GM12864 (cell line): Measurements from ENCODE around the gene MOB1A.
"Not testable (repeated sequence)": the region's sequence is repeated elsewhere in the genome, so short reads cannot be mapped to it uniquely, and the experiment has no call there.

Experiments used
- DNase-seq: peaks from one replicate; pipeline ENCODE4 v3.0.0-alpha.2; 2011; ENCODE audit warnings: low read depth
- H3K4me3 ChIP-seq: 2 replicates; pipeline ENCODE4 v1.5.1; 2011; ENCODE audit warnings: mild to moderate bottlenecking, low read depth, low read length, control low read depth
- CTCF ChIP-seq: IDR thresholded peaks from 2 replicates; pipeline ENCODE4 v1.5.1; 2011; ENCODE audit warnings: low read depth, mild to moderate bottlenecking, moderate library complexity, low read length, control low read depth, inconsistent platforms; ENCODE audit errors: missing control alignments

The MOB1A gene

GRCh38 chr2:74188018-74188601 is 9.4 kb upstream of the MOB1A start:
- DNase-seq, result no peak
- no peak overlapping the region for H3K4me3 ChIP-seq
- TF ChIP-seq CTCF, result no peak

GRCh38 chr2:74186706-74187105 is 8.0 kb upstream of the MOB1A start:
- not testable (repeated sequence) for DNase-seq, H3K4me3 ChIP-seq

GRCh38 chr2:74186038-74186437 is 7.4 kb upstream of the MOB1A start:
- no peak for TF ChIP-seq CTCF
- DNase-seq, result peak; percentile 86
- H3K4me3 ChIP-seq, result no peak overlapping the region; the same call in 1 of the 2 replicates

GRCh38 chr2:74183878-74184277 is 5.2 kb upstream of the MOB1A start:
- no peak for TF ChIP-seq CTCF
- DNase-seq, result no peak
- H3K4me3 ChIP-seq, result no peak overlapping the region

- peak overlapping the region; percentile 17; the same call in 1 of the 2 replicates for H3K4me3 ChIP-seq
- peak; percentile 92 for DNase-seq
- TF ChIP-seq CTCF, result no peak
These were observed 3.1 kb upstream of the MOB1A start for GRCh38 chr2:74181739-74182138.

- H3K4me3 ChIP-seq, result peak overlapping the region; percentile 94
- TF ChIP-seq CTCF, result peak; percentile 34
- DNase-seq, result no peak
These were observed 585 bp upstream of the MOB1A start for GRCh38 chr2:74179063-74179865.

GRCh38 chr2:74177696-74178095 is 983 bp downstream of the MOB1A start:
- DNase-seq, result no peak
- no peak for TF ChIP-seq CTCF
- peak overlapping the region; percentile 94 for H3K4me3 ChIP-seq
